ENCODE measurements around the gene SLC9C2.
"Not testable (repeated sequence)": the region's sequence is repeated elsewhere in the genome, so short reads cannot be mapped to it uniquely, and the experiment has no call there.

SLC9C2 gene

GRCh38 chr1:173568483-173568882, 34.4 kb downstream of the SLC9C2 start:
- Mint-ChIP-seq H3K36me3 (ENCODE audit: low read depth) (no peaks in the 10 kb centered on the region), H3K27me3 (ENCODE audit: low read depth, poor library complexity) (peaks cover 5% of the 10 kb centered on the region), H3K4me3 (no peak overlapping the region), H3K27ac (no peak overlapping the region), H3K9me3 (peaks cover 34% of the 10 kb centered on the region), H3K4me1 (no peaks in the 10 kb centered on the region)
- no peak for TF ChIP-seq CTCF (IDR thresholded peaks at IDR 0.05)
- DNase-seq = no peak

GRCh38 chr1:173563846-173564245, 39.0 kb downstream of the SLC9C2 start:
- H3K9me3 Mint-ChIP-seq = peaks cover 38% of the 10 kb centered on the region
- H3K36me3 Mint-ChIP-seq (ENCODE audit: low read depth); H3K27me3 Mint-ChIP-seq (ENCODE audit: low read depth, poor library complexity); H3K4me3 Mint-ChIP-seq; DNase-seq; H3K27ac Mint-ChIP-seq; H3K4me1 Mint-ChIP-seq: not testable (repeated sequence)

GRCh38 chr1:173562813-173563212, 40.1 kb downstream of the SLC9C2 start:
- peak; percentile 3 for DNase-seq
- Mint-ChIP-seq H3K36me3 (ENCODE audit: low read depth) (no peaks in the 10 kb centered on the region), H3K27ac (no peak overlapping the region), H3K9me3 (peaks cover 35% of the 10 kb centered on the region), H3K4me1 (no peaks in the 10 kb centered on the region), H3K27me3 (ENCODE audit: low read depth, poor library complexity) (no peaks in the 10 kb centered on the region), H3K4me3 (no peak overlapping the region)
- no peak for TF ChIP-seq CTCF (IDR thresholded peaks at IDR 0.05)

- DNase-seq = no peak
- TF ChIP-seq CTCF (IDR thresholded peaks at IDR 0.05) = no peak
- Mint-ChIP-seq H3K4me3 (no peak overlapping the region), H3K4me1 (no peaks in the 10 kb centered on the region), H3K9me3 (peaks cover 21% of the 10 kb centered on the region), H3K27me3 (ENCODE audit: low read depth, poor library complexity) (peaks cover 4% of the 10 kb centered on the region), H3K27ac (peak overlapping the region; percentile 42), H3K36me3 (ENCODE audit: low read depth) (no peaks in the 10 kb centered on the region)
Observed at GRCh38 chr1:173561263-173561662, 41.6 kb downstream of the SLC9C2 start.

GRCh38 chr1:173560285-173560880, 42.5 kb downstream of the SLC9C2 start:
- H3K4me3 Mint-ChIP-seq = no peak overlapping the region
- TF ChIP-seq CTCF (IDR thresholded peaks at IDR 0.05) = no peak
- no peak for DNase-seq
- H3K9me3 Mint-ChIP-seq = peaks cover 17% of the 10 kb centered on the region
- no peak overlapping the region for H3K27ac Mint-ChIP-seq
- H3K36me3 Mint-ChIP-seq (ENCODE audit: low read depth) = no peaks in the 10 kb centered on the region
- no peaks in the 10 kb centered on the region for H3K4me1 Mint-ChIP-seq
- H3K27me3 Mint-ChIP-seq (ENCODE audit: low read depth, poor library complexity) = peaks cover 4% of the 10 kb centered on the region

GRCh38 chr1:173555651-173556305, 47.1 kb downstream of the SLC9C2 start:
- Mint-ChIP-seq H3K36me3 (ENCODE audit: low read depth) (no peaks in the 10 kb centered on the region), H3K4me1 (no peaks in the 10 kb centered on the region), H3K27me3 (ENCODE audit: low read depth, poor library complexity) (peaks cover 7% of the 10 kb centered on the region), H3K9me3 (no peaks in the 10 kb centered on the region), H3K27ac (no peak overlapping the region), H3K4me3 (no peak overlapping the region)
- TF ChIP-seq CTCF (IDR thresholded peaks at IDR 0.05) = no peak
- no peak for DNase-seq

Data from nephron progenitor cell (in vitro differentiated cells).